BE2C (cell line): ENCODE measurements around the gene TSPAN3.

Experiments used
- DNase-seq: peaks from one replicate; pipeline ENCODE4 v3.0.0-alpha.2; 2020
- H3K27me3 ChIP-seq: fragments of 250-450 bp; sonication (Bioruptor Pico); 2 replicates; pipeline ENCODE4 v1.5.1; 2020; ENCODE audit warnings: mild to moderate bottlenecking
- H3K36me3 ChIP-seq: fragments of 250-450 bp; sonication (Bioruptor Pico); 2 replicates; pipeline ENCODE4 v1.5.1; 2020; ENCODE audit warnings: mild to moderate bottlenecking
- H3K4me1 ChIP-seq: fragments of 250-450 bp; sonication (Bioruptor Pico); 2 replicates; pipeline ENCODE4 v1.5.1; 2020
- H3K4me3 ChIP-seq: 2 replicates; pipeline ENCODE4 v1.5.1; 2011; ENCODE audit warnings: low read depth, low read length
- H3K9me3 ChIP-seq: fragments of 250-450 bp; sonication (Bioruptor Pico); 2 replicates; pipeline ENCODE4 v1.5.1; 2020
- CTCF ChIP-seq: IDR thresholded peaks from 2 replicates; pipeline ENCODE4 v1.5.1; 2012; ENCODE audit warnings: mild to moderate bottlenecking, low read depth, low read length

The TSPAN3 gene

GRCh38 chr15:77035584-77035983, 35.3 kb downstream of the TSPAN3 start:
- Histone ChIP-seq H3K9me3 (no peaks in the 10 kb centered on the region), H3K36me3 (peaks cover 15% of the 10 kb centered on the region), H3K27me3 (no peaks in the 10 kb centered on the region), H3K4me3 (no peak overlapping the region), H3K4me1 (no peaks in the 10 kb centered on the region)
- DNase-seq, result no peak
- TF ChIP-seq CTCF, result no peak

GRCh38 chr15:77034695-77035489, 36.0 kb downstream of the TSPAN3 start:
- peak; percentile 72 for TF ChIP-seq CTCF
- peaks cover 15% of the 10 kb centered on the region for H3K36me3 ChIP-seq
- H3K4me1 ChIP-seq, result no peaks in the 10 kb centered on the region
- peak; percentile 47 for DNase-seq
- no peaks in the 10 kb centered on the region for H3K27me3 ChIP-seq
- no peak overlapping the region for H3K4me3 ChIP-seq
- H3K9me3 ChIP-seq, result no peaks in the 10 kb centered on the region

- DNase-seq, result no peak
- no peak for TF ChIP-seq CTCF
- Histone ChIP-seq H3K4me1 (no peaks in the 10 kb centered on the region), H3K27me3 (no peaks in the 10 kb centered on the region), H3K9me3 (no peaks in the 10 kb centered on the region), H3K4me3 (no peak overlapping the region), H3K36me3 (peaks cover 15% of the 10 kb centered on the region)
Observed at GRCh38 chr15:77033729-77034671, 36.9 kb downstream of the TSPAN3 start.

- H3K4me3 ChIP-seq, result no peak overlapping the region
- H3K4me1 ChIP-seq, result no peaks in the 10 kb centered on the region
- H3K27me3 ChIP-seq, result no peaks in the 10 kb centered on the region
Observed at GRCh38 chr15:77033417-77033728, 37.5 kb downstream of the TSPAN3 start.

GRCh38 chr15:77032647-77033416, 38.1 kb downstream of the TSPAN3 start:
- TF ChIP-seq CTCF, result no peak

More at GRCh38 chr15:77033417-77033728, 37.5 kb downstream of the TSPAN3 start:
- Histone ChIP-seq H3K36me3 (peaks cover 15% of the 10 kb centered on the region), H3K9me3 (no peaks in the 10 kb centered on the region)
- no peak for DNase-seq
- no peak for TF ChIP-seq CTCF

More at GRCh38 chr15:77032647-77033416, 38.1 kb downstream of the TSPAN3 start:
- DNase-seq, result no peak
- Histone ChIP-seq H3K27me3 (no peaks in the 10 kb centered on the region), H3K4me1 (no peaks in the 10 kb centered on the region), H3K4me3 (no peak overlapping the region), H3K36me3 (peaks cover 15% of the 10 kb centered on the region), H3K9me3 (no peaks in the 10 kb centered on the region)
